ENCODE measurements around the gene CELA2A.
"Not testable (repeated sequence)": the region's sequence is repeated elsewhere in the genome, so short reads cannot be mapped to it uniquely, and the experiment has no call there.

Gene CELA2A

GRCh38 chr1:15425521-15425920 lies 31.0 kb upstream of the CELA2A start:
- no peak for DNase-seq

DNA sequence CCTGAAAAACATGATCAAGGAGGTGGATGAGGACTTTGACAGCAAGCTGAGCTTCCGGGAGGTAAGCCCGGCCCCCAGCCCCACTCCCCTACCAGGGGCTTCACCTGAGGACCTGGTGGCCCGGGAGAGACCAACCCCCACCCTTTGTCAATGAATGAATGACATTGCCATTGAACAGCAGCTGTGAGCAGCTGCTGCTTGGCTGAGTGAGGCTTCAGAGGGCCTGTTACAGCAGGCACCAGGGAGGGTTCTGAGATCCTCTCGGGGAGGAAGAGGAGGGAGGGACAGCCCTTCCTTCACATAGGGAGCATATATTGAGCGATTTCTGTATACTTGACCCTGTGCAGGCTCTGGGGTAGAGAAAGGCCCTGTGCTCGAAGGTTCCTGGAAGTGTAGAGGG lies 30.6 kb upstream of the CELA2A start:
- DNase-seq: no peak

DNA sequence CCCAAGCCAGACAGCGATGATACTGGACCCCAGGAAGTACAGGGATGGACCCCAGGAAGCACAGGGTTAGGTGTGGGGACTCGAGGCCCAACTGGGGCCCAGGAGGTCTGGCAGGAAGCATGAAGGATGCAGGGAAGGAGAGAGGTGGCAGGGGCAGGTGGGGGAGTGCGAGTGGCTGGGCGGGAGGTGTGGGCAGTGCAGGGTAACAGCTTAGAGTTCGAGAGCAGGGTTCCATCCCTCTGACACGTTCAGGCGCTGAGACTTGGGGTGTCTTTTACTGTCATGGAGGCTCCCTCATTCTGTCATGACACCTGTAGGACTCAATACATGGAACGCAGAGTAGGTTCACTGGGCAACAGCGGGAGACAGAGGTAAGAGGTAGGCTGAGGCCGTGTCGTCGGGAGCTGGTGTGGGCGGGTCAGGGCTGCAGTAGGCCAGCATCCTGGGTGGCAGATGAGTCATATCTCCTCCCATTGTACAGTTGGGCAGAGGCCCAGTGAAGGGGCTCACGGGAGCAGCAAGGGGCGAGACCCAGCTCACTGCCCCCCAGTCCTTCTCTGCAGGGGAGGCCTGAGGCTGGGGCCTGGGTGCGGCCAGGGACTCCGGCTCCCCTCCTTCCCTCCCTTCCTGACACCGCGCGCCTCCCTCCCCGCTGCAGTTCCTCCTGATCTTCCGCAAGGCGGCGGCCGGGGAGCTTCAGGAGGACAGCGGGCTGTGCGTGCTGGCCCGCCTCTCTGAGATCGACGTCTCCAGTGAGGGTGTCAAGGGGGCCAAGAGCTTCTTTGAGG lies 29.8 kb upstream of the CELA2A start:
- DNase-seq: no peak

- DNase-seq: no peak
These were observed 29.3 kb upstream of the CELA2A start for GRCh38 chr1:15427280-15427666.

DNA sequence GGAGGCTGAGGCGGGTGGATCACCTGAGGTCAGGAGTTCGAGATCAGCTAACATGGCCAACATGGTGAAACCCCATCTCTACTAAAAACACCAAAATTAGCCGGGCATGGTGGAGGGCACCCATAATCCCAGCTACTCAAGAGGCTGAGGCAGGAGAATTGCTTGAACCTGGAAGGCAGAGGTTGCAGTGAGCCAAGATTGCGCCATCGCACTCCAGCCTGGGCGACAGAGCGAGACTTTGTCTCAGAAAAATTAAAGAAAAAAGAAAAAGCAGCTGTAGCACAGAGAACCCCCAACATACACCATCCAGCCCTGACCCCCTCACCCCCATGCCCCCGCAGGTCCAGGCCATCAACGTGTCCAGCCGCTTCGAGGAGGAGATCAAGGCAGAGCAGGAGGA lies 28.3 kb upstream of the CELA2A start:
- DNase-seq: not testable (repeated sequence)

DNA sequence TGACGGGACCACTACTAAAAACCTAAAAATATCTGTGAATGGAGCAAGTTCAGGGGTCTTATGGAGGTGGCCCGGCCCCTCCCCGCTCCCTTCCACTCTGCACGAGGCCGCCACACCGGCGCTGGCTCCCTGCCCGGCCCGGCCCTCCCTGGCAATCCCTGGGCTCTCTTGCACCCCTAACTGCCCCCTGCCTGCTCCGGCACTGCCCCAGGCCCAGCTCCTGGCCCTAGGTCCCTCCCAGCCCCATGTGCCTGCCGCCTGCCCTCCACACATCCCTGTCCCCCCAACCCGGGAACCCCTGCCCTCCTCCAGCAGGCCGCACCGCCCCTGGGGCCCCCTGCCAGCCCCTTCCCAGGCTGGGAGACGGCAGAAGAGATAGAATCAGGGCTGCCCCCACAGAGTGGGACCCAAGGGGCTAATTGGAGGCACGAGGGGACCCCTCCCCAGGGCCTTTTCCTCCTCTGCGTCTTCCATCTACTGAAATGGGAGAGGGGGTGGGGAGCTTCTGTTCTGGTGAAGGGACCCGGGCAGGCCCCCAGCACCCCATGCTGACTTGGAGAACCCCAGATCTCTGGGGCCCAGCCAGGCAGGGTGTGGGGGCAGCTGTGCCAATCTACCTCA lies 27.6 kb upstream of the CELA2A start:
- DNase-seq: no peak

DNA sequence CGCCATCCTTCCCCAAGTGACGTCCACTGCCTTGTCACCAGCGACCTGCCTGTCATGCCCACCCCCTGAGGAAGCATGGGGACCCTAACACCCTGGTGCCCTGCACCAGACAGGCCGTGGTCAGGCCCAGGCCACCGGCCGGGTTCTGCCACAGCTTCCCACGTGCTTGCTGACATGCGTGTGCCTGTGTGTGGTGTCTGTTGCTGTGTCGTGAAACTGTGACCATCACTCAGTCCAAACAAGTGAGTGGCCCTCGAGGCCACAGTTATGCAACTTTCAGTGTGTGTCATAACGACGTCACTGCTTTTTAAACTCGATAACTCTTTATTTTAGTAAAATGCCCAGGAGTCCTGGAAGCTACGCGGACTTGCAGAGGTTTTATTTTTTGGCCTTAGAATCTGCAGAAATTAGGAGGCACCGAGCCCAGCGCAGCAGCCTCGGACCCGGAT lies 26.8 kb upstream of the CELA2A start:
- DNase-seq: no peak

DNA sequence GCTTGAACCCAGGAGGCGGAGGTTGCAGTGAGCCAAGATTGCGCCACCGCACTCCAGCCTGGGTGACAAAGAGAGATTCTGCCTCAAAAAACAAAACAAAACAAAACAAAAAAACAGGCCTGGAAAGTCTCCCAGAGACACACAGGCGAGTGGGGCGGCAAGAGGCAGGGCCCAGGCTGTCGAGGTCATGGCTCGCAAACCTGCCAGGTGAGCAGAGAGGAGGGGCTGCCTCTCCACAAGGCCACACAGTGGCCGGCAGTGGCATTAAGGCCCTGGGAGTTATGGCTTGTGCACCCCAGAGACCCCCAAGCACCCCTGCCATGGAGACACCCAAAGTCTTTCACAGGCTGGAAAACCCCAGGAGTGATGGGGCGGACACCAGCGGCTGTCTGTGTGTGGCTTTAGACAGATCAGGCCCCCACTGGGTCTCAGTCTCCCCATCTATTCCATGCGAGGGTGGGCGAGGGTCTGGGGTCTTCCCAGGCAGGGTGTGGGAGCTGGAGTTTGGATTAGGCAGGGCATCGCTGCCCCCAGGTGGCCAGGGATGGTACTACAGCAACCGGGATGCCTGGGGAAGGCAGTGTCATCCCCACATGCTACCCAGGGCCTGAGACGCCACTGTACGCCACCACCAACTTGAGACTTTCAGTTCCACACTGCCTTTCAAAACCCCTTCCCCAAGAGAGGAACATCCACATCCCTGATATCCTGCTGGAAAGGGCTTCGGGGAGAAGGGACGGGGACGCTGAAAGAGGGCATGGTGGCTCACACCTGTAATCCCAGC lies 25.6 kb upstream of the CELA2A start:
- no peak for DNase-seq

GRCh38 chr1:15431571-15431948 lies 25.0 kb upstream of the CELA2A start:
- no peak for DNase-seq

- no peak for DNase-seq
These were observed 24.2 kb upstream of the CELA2A start for GRCh38 chr1:15432324-15432723.

- DNase-seq: no peak
These were observed 23.1 kb upstream of the CELA2A start for GRCh38 chr1:15433471-15433870.

- not testable (repeated sequence) for DNase-seq
These were observed 21.8 kb upstream of the CELA2A start for GRCh38 chr1:15434739-15435138.

- DNase-seq: no peak
These were observed 21.1 kb upstream of the CELA2A start for GRCh38 chr1:15435239-15436077.

DNA sequence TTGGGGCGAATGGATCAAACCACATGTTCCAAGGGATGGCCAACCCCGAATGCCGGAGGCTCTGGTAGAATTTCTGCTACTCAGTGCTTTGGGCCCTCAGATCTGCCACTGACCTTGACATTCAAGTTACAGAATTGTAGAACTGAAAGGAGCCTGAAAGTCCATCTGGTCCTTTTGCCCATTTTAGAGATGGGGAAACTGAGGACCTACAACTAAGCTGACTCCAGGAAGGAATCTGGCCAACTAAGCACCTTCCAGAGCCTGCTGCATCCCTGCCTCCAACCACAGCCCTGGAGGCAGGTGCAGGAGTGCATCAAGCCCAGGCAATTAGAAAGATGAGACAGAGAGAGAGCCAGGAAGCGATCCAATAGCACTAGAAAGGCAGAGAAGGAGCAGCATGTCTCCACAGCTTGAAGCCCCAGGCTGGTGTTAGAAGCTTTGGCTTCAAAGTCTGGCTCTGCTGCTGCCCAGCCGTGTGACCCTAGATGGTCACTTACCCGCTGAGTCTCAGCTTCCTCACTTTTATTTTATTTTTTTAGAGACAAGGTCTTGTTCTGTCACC lies 19.6 kb upstream of the CELA2A start:
- DNase-seq: no peak

DNA sequence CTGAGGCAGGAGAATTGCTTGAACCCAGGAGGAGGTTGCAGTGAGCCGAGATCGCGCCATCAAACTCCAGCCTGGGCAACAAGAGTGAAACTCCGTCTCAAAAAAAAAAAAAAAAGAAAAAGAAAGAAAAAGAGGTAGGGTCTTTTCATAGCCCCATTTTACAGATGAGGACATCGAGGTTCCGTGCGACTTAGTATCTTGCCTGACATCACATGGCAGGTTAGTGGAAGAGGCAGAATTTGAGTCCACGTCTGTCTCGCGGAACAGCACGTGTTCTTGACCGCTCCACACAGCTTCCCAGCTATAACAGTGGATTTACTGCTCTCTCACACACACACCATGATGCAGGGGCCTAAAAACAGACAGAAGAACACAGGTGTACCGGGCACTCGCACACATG lies 17.2 kb upstream of the CELA2A start:
- DNase-seq: no peak

GRCh38 chr1:15440357-15440756 lies 16.2 kb upstream of the CELA2A start:
- DNase-seq: no peak

GRCh38 chr1:15441247-15441646 lies 15.3 kb upstream of the CELA2A start:
- DNase-seq: no peak

- no peak for DNase-seq
These were observed 14.4 kb upstream of the CELA2A start for GRCh38 chr1:15442119-15442518.

DNA sequence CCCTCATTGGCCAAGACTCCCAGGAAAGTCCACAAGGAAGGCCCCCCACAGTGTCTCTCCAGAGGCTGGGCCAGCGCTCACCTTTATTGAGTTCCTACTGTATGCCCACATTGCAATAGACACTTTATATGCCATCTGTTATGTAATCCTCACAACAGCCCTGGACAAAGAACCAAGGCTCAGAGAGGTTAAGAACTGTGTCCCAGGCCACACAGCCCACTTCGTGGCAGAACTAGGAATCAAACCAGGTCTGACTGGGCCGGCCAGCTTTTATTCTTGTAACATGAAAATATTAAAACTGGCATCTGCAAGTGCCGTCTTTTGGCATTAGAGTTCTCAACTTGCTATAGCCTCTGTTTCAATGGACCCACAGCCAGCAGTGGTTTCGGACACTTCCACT lies 13.8 kb upstream of the CELA2A start:
- no peak for DNase-seq

DNA sequence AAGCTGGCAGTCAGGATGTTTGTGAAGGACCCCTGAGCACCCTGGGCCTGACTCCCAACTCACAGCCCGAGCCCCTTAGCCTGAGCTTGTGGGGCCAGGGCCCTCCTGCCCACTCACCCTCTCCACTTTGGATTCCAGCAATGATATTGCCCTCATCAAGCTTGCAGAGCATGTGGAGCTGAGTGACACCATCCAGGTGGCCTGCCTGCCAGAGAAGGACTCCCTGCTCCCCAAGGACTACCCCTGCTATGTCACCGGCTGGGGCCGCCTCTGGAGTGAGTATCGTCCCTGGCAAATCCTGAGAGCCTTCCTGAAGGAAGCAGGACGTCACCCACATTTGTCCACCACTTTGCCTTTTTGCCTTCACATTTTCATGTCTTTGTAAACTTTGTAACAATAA lies 13.3 kb upstream of the CELA2A start:
- DNase-seq: no peak

- no peak for DNase-seq
These were observed 11.8 kb upstream of the CELA2A start for GRCh38 chr1:15444468-15445389.
